DOHH2 (cell line): Measurements from ENCODE around the gene OR5AC2.

Source experiments
- CTCF ChIP-seq: fragments of 200-600 bp; sonication (generic); IDR thresholded peaks from one replicate; pipeline ENCODE4 v1.5.1; 2014; ENCODE audit warnings: antibody characterized with exemption, mild to moderate bottlenecking, low read depth, low read length; ENCODE audit not compliant: poor library complexity, severe bottlenecking
- EZH2phosphoT487 ChIP-seq: fragments of 200-600 bp; sonication (generic); IDR thresholded peaks from 2 replicates; pipeline ENCODE4 v1.6.1; 2017; ENCODE audit warnings: borderline replicate concordance, mild to moderate bottlenecking, antibody characterized with exemption, low read length, moderate library complexity, mixed read lengths

GRCh38 chr3:98114264-98114663, 27.3 kb downstream of the OR5AC2 start:
- TF ChIP-seq CTCF (no peak), EZH2phosphoT487 (no peak)
